Thyroid gland (tissue), 4 donors: Measurements from ENCODE around the gene IL19.

Experiments used
- CTCF ChIP-seq, 6 experiments: fragments of 200-600 bp in 3 of 6; fragments of 450-650 bp in 3 of 6; sonication (generic) in 3 of 6; IDR thresholded peaks; one replicate each; pipeline ENCODE4 v1.5.1; 2016 to 2019; ENCODE audit warnings: antibody characterized with exemption in 6 of 6, mild to moderate bottlenecking in 2 of 6, inconsistent platforms in 1 of 6, moderate library complexity in 1 of 6
- POLR2A ChIP-seq, 2 donors: fragments of 450-650 bp; IDR thresholded peaks; one replicate each; pipeline ENCODE4 v1.6.1; 2017; ENCODE audit warnings: antibody characterized with exemption in 2 of 2, mild to moderate bottlenecking in 2 of 2, moderate library complexity in 1 of 2

- no peak for TF ChIP-seq CTCF (IDR thresholded peaks at IDR 0.05)
- no peak for TF ChIP-seq POLR2A (IDR thresholded peaks at IDR 0.05)
Measured at GRCh38 chr1:206802401-206802800, 31.8 kb downstream of the IL19 start.
